Osteoblast (primary cell): ENCODE measurements around the gene TST. TPM values are rescaled to one million over a fixed set of nuclear protein-coding genes. Genes with fewer than 3 reads are reported as not detected.

Experiments used
- DNase-seq: peaks from one replicate; pipeline ENCODE4 v3.0.0; 2011; ENCODE audit warnings: low spot score, mixed read lengths; ENCODE audit not compliant: insufficient read length; ENCODE audit errors: missing footprints
- H2AFZ ChIP-seq: 2 replicates; pipeline ENCODE4 v1.6.0; 2011; ENCODE audit warnings: mild to moderate bottlenecking, low read length
- H3K27ac ChIP-seq: 2 replicates; pipeline ENCODE4 v1.5.1; 2011; ENCODE audit warnings: mild to moderate bottlenecking, low read depth, low read length, moderate library complexity
- H3K27me3 ChIP-seq: 2 replicates; pipeline ENCODE4 v1.6.0; 2012; ENCODE audit warnings: mild to moderate bottlenecking, control low read depth, inconsistent platforms, low read length, moderate library complexity; ENCODE audit not compliant: insufficient read depth
- H3K36me3 ChIP-seq: 2 replicates; pipeline ENCODE4 v1.5.1; 2011; ENCODE audit warnings: mild to moderate bottlenecking, low read length, control low read depth, moderate library complexity; ENCODE audit not compliant: insufficient read depth
- H3K4me1 ChIP-seq: 2 replicates; pipeline ENCODE4 v1.5.1; 2011; ENCODE audit warnings: mild to moderate bottlenecking, low read length, control low read depth, moderate library complexity; ENCODE audit not compliant: insufficient read depth
- H3K4me2 ChIP-seq: 2 replicates; pipeline ENCODE4 v1.6.0; 2011; ENCODE audit warnings: mild to moderate bottlenecking, low read length; ENCODE audit not compliant: insufficient read depth
- H3K4me3 ChIP-seq: fragments of 200-600 bp; sonication (generic); 3 replicates; pipeline ENCODE4 v1.5.1; 2012; ENCODE audit warnings: mild to moderate bottlenecking, low read length, inconsistent platforms; ENCODE audit not compliant: insufficient read depth
- H3K79me2 ChIP-seq: 2 replicates; pipeline ENCODE4 v1.6.0; 2012; ENCODE audit warnings: mild to moderate bottlenecking, low read length, control low read depth, inconsistent platforms; ENCODE audit not compliant: insufficient read depth
- H3K9me3 ChIP-seq: 2 replicates; pipeline ENCODE4 v1.5.1; 2011; ENCODE audit warnings: low read depth, low read length, control low read depth
- H4K20me1 ChIP-seq: 2 replicates; pipeline ENCODE4 v1.6.0; 2012; ENCODE audit warnings: mild to moderate bottlenecking, low read length, control low read depth; ENCODE audit not compliant: insufficient read depth
- CTCF ChIP-seq: IDR thresholded peaks from 2 replicates; pipeline ENCODE4 v1.5.1; 2011; ENCODE audit warnings: mild to moderate bottlenecking, low read depth, low read length, moderate library complexity; ENCODE audit errors: extremely low read depth
- total RNA-seq: library from RNA; depleted of rRNA; stranded (reverse); fragments of >200 nt; gene quantifications from 2 replicates; pipeline ENCODE4 v1.2.3, GENCODE V29; 2012

Gene TST
- total RNA-seq, 1 donor, result 63.3 TPM

GRCh38 chr22:37001826-37002225, 17.4 kb downstream of the TST start:
- Histone ChIP-seq H2AFZ (no peak overlapping the region), H3K79me2 (no peaks in the 10 kb centered on the region), H3K4me2 (no peak overlapping the region), H4K20me1 (no peaks in the 10 kb centered on the region), H3K9me3 (no peaks in the 10 kb centered on the region), H3K27me3 (peaks cover 35% of the 10 kb centered on the region), H3K27ac (no peak overlapping the region), H3K4me3 (no peak overlapping the region), H3K4me1 (peaks cover 2% of the 10 kb centered on the region), H3K36me3 (no peaks in the 10 kb centered on the region)
- peak; percentile 71 for DNase-seq
- TF ChIP-seq CTCF, result no peak

- H3K9me3 ChIP-seq, result no peaks in the 10 kb centered on the region
- H3K27ac ChIP-seq, result no peak overlapping the region
Measured at GRCh38 chr22:37000676-37001534, 18.3 kb downstream of the TST start.

GRCh38 chr22:36999463-36999862, 19.8 kb downstream of the TST start:
- no peaks in the 10 kb centered on the region for H3K36me3 ChIP-seq
- no peak overlapping the region for H3K4me3 ChIP-seq
- H4K20me1 ChIP-seq, result no peaks in the 10 kb centered on the region
- peak; percentile 19 for DNase-seq
- peaks cover 17% of the 10 kb centered on the region for H3K27me3 ChIP-seq
- no peak for TF ChIP-seq CTCF
- no peak overlapping the region for H3K4me2 ChIP-seq
- no peak overlapping the region for H2AFZ ChIP-seq
- H3K9me3 ChIP-seq, result no peaks in the 10 kb centered on the region
- no peak overlapping the region for H3K27ac ChIP-seq
- peaks cover 2% of the 10 kb centered on the region for H3K4me1 ChIP-seq
- no peaks in the 10 kb centered on the region for H3K79me2 ChIP-seq

More at GRCh38 chr22:37000676-37001534, 18.3 kb downstream of the TST start:
- Histone ChIP-seq H4K20me1 (no peaks in the 10 kb centered on the region), H3K36me3 (no peaks in the 10 kb centered on the region), H2AFZ (no peak overlapping the region), H3K27me3 (peaks cover 28% of the 10 kb centered on the region), H3K4me1 (peaks cover 2% of the 10 kb centered on the region), H3K4me2 (no peak overlapping the region), H3K79me2 (no peaks in the 10 kb centered on the region), H3K4me3 (no peak overlapping the region)
- no peak for TF ChIP-seq CTCF
- DNase-seq, result peak; percentile 54

- Histone ChIP-seq H3K79me2 (no peaks in the 10 kb centered on the region), H3K9me3 (no peaks in the 10 kb centered on the region), H3K4me3 (no peak overlapping the region), H4K20me1 (no peaks in the 10 kb centered on the region), H3K36me3 (no peaks in the 10 kb centered on the region), H2AFZ (no peak overlapping the region), H3K27me3 (peaks cover 17% of the 10 kb centered on the region), H3K4me2 (no peak overlapping the region), H3K4me1 (peaks cover 2% of the 10 kb centered on the region), H3K27ac (no peak overlapping the region)
- DNase-seq, result peak; percentile 80
- no peak for TF ChIP-seq CTCF
Measured at GRCh38 chr22:36998620-36999351, 20.5 kb downstream of the TST start.
